Keratinocyte (primary cell): ENCODE results near the gene SLC38A3. TPM values are rescaled to one million over a fixed set of nuclear protein-coding genes. Genes with fewer than 3 reads are reported as not detected.
"Not testable (repeated sequence)": the region's sequence is repeated elsewhere in the genome, so short reads cannot be mapped to it uniquely, and the experiment has no call there.

Source experiments
- DNase-seq: peaks from one replicate; pipeline ENCODE4 v3.0.0-alpha.2; 2011; ENCODE audit warnings: low read depth, missing footprints, low spot score
- FAIRE-seq: peaks from 2 replicates; lab custom pipeline; 2011; peaks lifted over from hg19 to GRCh38; lab: Jason Lieb, UNC
- H2AFZ ChIP-seq: 2 replicates; pipeline ENCODE4 v1.6.0; 2012; ENCODE audit warnings: low read length, control low read depth, inconsistent platforms; ENCODE audit not compliant: control insufficient read depth
- H3K27ac ChIP-seq: 2 replicates; pipeline ENCODE4 v1.5.1; 2011; ENCODE audit warnings: low read length; ENCODE audit not compliant: control insufficient read depth, insufficient read depth
- H3K27me3 ChIP-seq: 3 replicates; pipeline ENCODE4 v1.6.0; 2011; ENCODE audit warnings: low read length; ENCODE audit not compliant: control insufficient read depth, insufficient read depth; ENCODE audit errors: extremely low read depth
- H3K36me3 ChIP-seq, 2 experiments: 2 replicates in 1 of 2; 3 replicates in 1 of 2; pipeline ENCODE4 v1.5.1; 2011; ENCODE audit warnings: low read length in 2 of 2, mild to moderate bottlenecking in 1 of 2; ENCODE audit not compliant: control insufficient read depth in 2 of 2, insufficient read depth in 2 of 2; ENCODE audit errors: extremely low read depth in 1 of 2
- H3K4me1 ChIP-seq: 3 replicates; pipeline ENCODE4 v1.5.1; 2011; ENCODE audit warnings: low read length; ENCODE audit not compliant: control insufficient read depth, insufficient read depth; ENCODE audit errors: extremely low read depth
- H3K4me2 ChIP-seq: 3 replicates; pipeline ENCODE4 v1.6.0; 2011; ENCODE audit warnings: low read depth, low read length; ENCODE audit not compliant: control insufficient read depth, insufficient read depth; ENCODE audit errors: extremely low read depth
- H3K4me3 ChIP-seq, 3 experiments: fragments of 200-600 bp in 1 of 3; sonication (generic) in 1 of 3; 2 replicates in 2 of 3; 3 replicates in 1 of 3; pipeline ENCODE4 v1.5.1; 2011 to 2016; ENCODE audit warnings: low read length in 3 of 3, mild to moderate bottlenecking in 3 of 3, control low read depth in 2 of 3, inconsistent platforms in 1 of 3, low read depth in 1 of 3, mixed read lengths in 1 of 3, mixed run types in 1 of 3, moderate library complexity in 1 of 3; ENCODE audit not compliant: control insufficient read depth in 2 of 3, insufficient read depth in 2 of 3; ENCODE audit errors: extremely low read depth in 1 of 3
- H3K79me2 ChIP-seq: 2 replicates; pipeline ENCODE4 v1.6.0; 2012; ENCODE audit warnings: low read length; ENCODE audit not compliant: control insufficient read depth, insufficient read depth
- H3K9ac ChIP-seq: 3 replicates; pipeline ENCODE4 v1.6.0; 2011; ENCODE audit warnings: low read length; ENCODE audit not compliant: control insufficient read depth, insufficient read depth; ENCODE audit errors: extremely low read depth
- H3K9me1 ChIP-seq: 3 replicates; pipeline ENCODE4 v1.6.0; 2011; ENCODE audit warnings: low read length; ENCODE audit not compliant: control insufficient read depth, insufficient read depth; ENCODE audit errors: extremely low read depth
- H3K9me3 ChIP-seq: 2 replicates; pipeline ENCODE4 v1.5.1; 2012; ENCODE audit warnings: low read depth, low read length; ENCODE audit not compliant: control insufficient read depth
- H4K20me1 ChIP-seq: 3 replicates; pipeline ENCODE4 v1.6.0; 2011; ENCODE audit warnings: low read length; ENCODE audit not compliant: control insufficient read depth, insufficient read depth; ENCODE audit errors: extremely low read depth
- CTCF ChIP-seq, 3 experiments: IDR thresholded peaks in 1 of 3; conservative IDR thresholded peaks in 1 of 3; optimal IDR thresholded peaks in 1 of 3; 2 replicates in 2 of 3; 3 replicates in 1 of 3; pipeline versions ENCODE3 to v1.5.1; 2011; ENCODE audit warnings: low read length in 3 of 3, mild to moderate bottlenecking in 3 of 3, moderate library complexity in 2 of 3, control low read depth in 1 of 3, inconsistent platforms in 1 of 3; ENCODE audit not compliant: insufficient read depth in 2 of 3; ENCODE audit errors: extremely low read depth in 1 of 3
- EZH2 ChIP-seq: IDR thresholded peaks from one replicate; pipeline ENCODE4 v1.6.1; 2012; ENCODE audit warnings: inconsistent platforms, mild to moderate bottlenecking, low read length, moderate library complexity
- dilution Hi-C: fragments of 300-500 bp; cut with MboI; formaldehyde crosslinking; loops from one replicate; pipeline ENCODE4 v1.7.0; 2020; ENCODE audit warnings: low sequenced_read_pairs; ENCODE audit not compliant: extremely low pct_ligation_motif_present
- polyA plus RNA-seq, 5 experiments: library from polyadenylated mRNA; depleted of rRNA in 3 of 5; stranded (reverse) in 3 of 5; stranded (forward) in 1 of 5; unstranded in 1 of 5; fragments of >200 nt; gene quantifications; 1 replicate in 1 of 5; 2 replicates in 3 of 5; 3 replicates in 1 of 5; pipeline versions ENCODE4 v1.2.1 to v1.2.3, GENCODE V29; 2011 to 2012; ENCODE audit warnings: missing spikeins in 2 of 5, low read depth in 1 of 5, low replicate concordance in 1 of 5

SLC38A3 gene
- polyA plus RNA-seq, 1 donor (not counting 4 experiments of a cell fraction or from before 2014, with no cell fraction given) = not detected

- H3K4me3 ChIP-seq = no peak overlapping the region
- H2AFZ ChIP-seq = no peak overlapping the region
- TF ChIP-seq EZH2 = no peak
- TF ChIP-seq CTCF (optimal IDR thresholded peaks at IDR 0.05 in 1 of 3, IDR thresholded peaks at IDR 0.05 in 1 of 3, conservative IDR thresholded peaks at IDR 0.05 in 1 of 3; ENCODE audit: extremely low read depth in 1 of 3, insufficient read depth in 2 of 3, low read length in 3 of 3) = no peak
- H3K9me3 ChIP-seq = no peaks in the 10 kb centered on the region
- peaks cover 23% of the 10 kb centered on the region for H3K4me1 ChIP-seq
- H3K4me2 ChIP-seq = no peak overlapping the region
- peaks cover 14 to 15% of the 10 kb centered on the region in 2 experiments for H3K36me3 ChIP-seq
- H3K9ac ChIP-seq = no peak overlapping the region
- no peaks in the 10 kb centered on the region for H3K27me3 ChIP-seq
- FAIRE-seq (no peak), DNase-seq (no peak)
- H3K79me2 ChIP-seq = no peaks in the 10 kb centered on the region
- dilution Hi-C loops = no loop called here
- peaks cover 2% of the 10 kb centered on the region for H3K9me1 ChIP-seq
- no peak overlapping the region for H3K27ac ChIP-seq
- no peaks in the 10 kb centered on the region for H4K20me1 ChIP-seq
Measured at GRCh38 chr3:50261505-50261904, 56.4 kb downstream of the SLC38A3 start.

GRCh38 chr3:50262200-50262599 lies 57.1 kb downstream of the SLC38A3 start:
- H3K4me1 ChIP-seq = peaks cover 23% of the 10 kb centered on the region
- H3K9ac ChIP-seq, H4K20me1 ChIP-seq, H3K9me3 ChIP-seq, H3K27ac ChIP-seq, H3K4me3 ChIP-seq, H2AFZ ChIP-seq, FAIRE-seq, DNase-seq, H3K27me3 ChIP-seq, H3K79me2 ChIP-seq, dilution Hi-C loops, H3K4me2 ChIP-seq, H3K36me3 ChIP-seq, H3K9me1 ChIP-seq: not testable (repeated sequence)

GRCh38 chr3:50262778-50263177 lies 57.7 kb downstream of the SLC38A3 start:
- dilution Hi-C loops = no loop called here
- Histone ChIP-seq H3K79me2 (no peaks in the 10 kb centered on the region), H3K9ac (no peak overlapping the region), H2AFZ (no peak overlapping the region), H3K9me1 (peaks cover 2% of the 10 kb centered on the region), H3K4me2 (no peak overlapping the region), H3K27ac (no peak overlapping the region), H3K4me1 (peaks cover 23% of the 10 kb centered on the region), H4K20me1 (no peaks in the 10 kb centered on the region), H3K9me3 (no peaks in the 10 kb centered on the region), H3K4me3 (no peak overlapping the region), H3K27me3 (peaks cover 3% of the 10 kb centered on the region), H3K36me3 (peaks cover 4 to 5% of the 10 kb centered on the region in 2 experiments)
- FAIRE-seq (no peak), DNase-seq (no peak)
- TF ChIP-seq CTCF (optimal IDR thresholded peaks at IDR 0.05 in 1 of 3, IDR thresholded peaks at IDR 0.05 in 1 of 3, conservative IDR thresholded peaks at IDR 0.05 in 1 of 3; ENCODE audit: extremely low read depth in 1 of 3, insufficient read depth in 2 of 3, low read length in 3 of 3) (no peak), EZH2 (no peak)
